Measurements from ENCODE around the gene PARP11.

The PARP11 gene

GRCh38 chr12:3820122-3820521, 53.1 kb downstream of the PARP11 start:
- DNase-seq = no peak

- DNase-seq = no peak
Measured at GRCh38 chr12:3816266-3816665, 56.9 kb downstream of the PARP11 start.

GRCh38 chr12:3815094-3815766, 58.0 kb downstream of the PARP11 start:
- no peak for DNase-seq

GRCh38 chr12:3810540-3810939, 62.7 kb downstream of the PARP11 start:
- no peak for DNase-seq

GRCh38 chr12:3810016-3810370, 63.2 kb downstream of the PARP11 start:
- DNase-seq = no peak

- DNase-seq = no peak
Measured at GRCh38 chr12:3809357-3810015, 63.7 kb downstream of the PARP11 start.

- no peak for DNase-seq
Measured at GRCh38 chr12:3805077-3805476, 68.1 kb downstream of the PARP11 start.

- DNase-seq = peak; percentile 18 to 46
Measured at GRCh38 chr12:3803865-3804472, 69.2 kb downstream of the PARP11 start.

- DNase-seq = no peak
Measured at GRCh38 chr12:3802721-3803120, 70.5 kb downstream of the PARP11 start.

GRCh38 chr12:3797531-3798048, 75.6 kb downstream of the PARP11 start:
- DNase-seq = no peak

GRCh38 chr12:3795492-3796133, 77.6 kb downstream of the PARP11 start:
- peak; percentile 27 to 39 for DNase-seq

- DNase-seq = no peak
Measured at GRCh38 chr12:3795066-3795465, 78.1 kb downstream of the PARP11 start.

GRCh38 chr12:3792623-3793288, 80.4 kb downstream of the PARP11 start:
- no peak for DNase-seq

- DNase-seq = no peak
Measured at GRCh38 chr12:3791256-3791874, 81.8 kb downstream of the PARP11 start.

- DNase-seq = no peak
Measured at GRCh38 chr12:3790642-3791041, 82.6 kb downstream of the PARP11 start.

- no peak for DNase-seq
Measured at GRCh38 chr12:3789838-3790237, 83.4 kb downstream of the PARP11 start.

- DNase-seq = peak in 1 of 2 experiments; percentile 31
Measured at GRCh38 chr12:3777206-3777809, 95.9 kb downstream of the PARP11 start.

- DNase-seq = no peak
Measured at GRCh38 chr12:3775385-3776035, 97.7 kb downstream of the PARP11 start.

- no peak for DNase-seq
Measured at GRCh38 chr12:3772380-3772779, 100.8 kb downstream of the PARP11 start.

GRCh38 chr12:3771853-3772252, 101.3 kb downstream of the PARP11 start:
- no peak for DNase-seq

- no peak for DNase-seq
Measured at GRCh38 chr12:3770891-3771290, 102.3 kb downstream of the PARP11 start.
